ENCODE results near the gene LEPROT.
"Not testable (repeated sequence)": the region's sequence is repeated elsewhere in the genome, so short reads cannot be mapped to it uniquely, and the experiment has no call there.

LEPROT gene, protein sequence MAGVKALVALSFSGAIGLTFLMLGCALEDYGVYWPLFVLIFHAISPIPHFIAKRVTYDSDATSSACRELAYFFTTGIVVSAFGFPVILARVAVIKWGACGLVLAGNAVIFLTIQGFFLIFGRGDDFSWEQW

DNA sequence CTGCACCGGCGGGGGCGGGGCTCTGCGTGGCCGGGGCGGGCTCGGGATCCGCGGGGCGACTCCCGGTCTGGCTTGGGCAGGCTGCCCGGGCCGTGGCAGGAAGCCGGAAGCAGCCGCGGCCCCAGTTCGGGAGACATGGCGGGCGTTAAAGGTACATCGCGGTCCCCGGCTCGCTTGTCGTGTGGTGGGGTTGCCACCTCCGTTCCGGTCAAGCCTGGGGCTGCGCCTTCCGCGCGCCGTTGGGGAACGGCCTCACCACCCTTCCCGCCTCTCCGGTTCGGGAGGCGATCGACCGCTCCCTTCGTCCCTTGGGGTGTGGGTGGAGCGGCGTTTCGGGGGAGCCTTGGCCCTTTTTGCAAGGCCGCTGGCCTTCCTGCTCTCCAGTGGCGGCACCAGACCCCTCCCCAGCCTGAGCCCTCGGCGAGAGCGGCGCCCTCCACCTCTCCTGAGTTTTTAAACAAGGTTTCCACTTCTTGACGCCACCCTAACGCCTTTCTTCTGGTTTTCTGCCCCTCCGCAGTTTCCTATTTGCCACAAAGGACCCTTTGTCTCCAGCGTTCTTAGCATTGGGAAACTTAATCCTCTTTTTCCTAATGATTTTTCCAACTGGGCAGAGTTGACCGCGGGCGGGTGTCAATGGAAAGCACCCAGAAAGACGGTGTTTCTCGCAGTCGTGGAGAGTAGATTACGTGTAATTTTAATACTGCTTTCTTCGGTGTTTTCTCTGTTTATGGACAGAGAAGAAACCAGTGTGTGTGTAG is at the start of gene LEPROT, which contains the start of gene LEPR:
LEPROT (plus strand) TSS at position 79 of the 761 bp plus-strand sequence; CDS start at position 136, 57 bp downstream.
LEPR (plus strand) TSS at position 79 of the 761 bp plus-strand sequence. CDS start 144,898 bp downstream, outside the sequence.
- peak; percentile 71 for DNase-seq

DNA sequence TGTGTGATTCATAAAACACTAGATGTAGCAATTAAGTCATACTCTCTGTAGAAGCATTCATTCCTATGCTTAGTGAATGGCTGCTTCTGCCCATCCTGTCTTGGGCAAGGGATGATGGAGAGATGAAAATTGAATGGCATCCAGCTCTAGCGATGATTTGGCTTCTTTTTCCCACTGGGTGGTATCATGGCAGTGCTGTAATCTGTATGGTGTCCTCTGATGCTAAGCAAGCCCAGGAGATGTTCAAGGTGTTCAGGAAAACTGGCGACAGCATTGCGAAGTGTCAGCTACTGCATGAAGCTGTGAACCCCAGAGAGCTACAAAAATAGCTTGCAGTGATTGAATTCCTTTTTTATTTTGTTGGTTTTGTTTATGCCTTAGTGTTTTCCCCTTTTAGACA is 48.9 kb upstream of the LEPROT start:
- DNase-seq = no peak

GRCh38 chr1:65372557-65372956 is 47.9 kb upstream of the LEPROT start:
- DNase-seq = no peak

GRCh38 chr1:65377496-65378246 is 42.8 kb upstream of the LEPROT start:
- DNase-seq = no peak

DNA sequence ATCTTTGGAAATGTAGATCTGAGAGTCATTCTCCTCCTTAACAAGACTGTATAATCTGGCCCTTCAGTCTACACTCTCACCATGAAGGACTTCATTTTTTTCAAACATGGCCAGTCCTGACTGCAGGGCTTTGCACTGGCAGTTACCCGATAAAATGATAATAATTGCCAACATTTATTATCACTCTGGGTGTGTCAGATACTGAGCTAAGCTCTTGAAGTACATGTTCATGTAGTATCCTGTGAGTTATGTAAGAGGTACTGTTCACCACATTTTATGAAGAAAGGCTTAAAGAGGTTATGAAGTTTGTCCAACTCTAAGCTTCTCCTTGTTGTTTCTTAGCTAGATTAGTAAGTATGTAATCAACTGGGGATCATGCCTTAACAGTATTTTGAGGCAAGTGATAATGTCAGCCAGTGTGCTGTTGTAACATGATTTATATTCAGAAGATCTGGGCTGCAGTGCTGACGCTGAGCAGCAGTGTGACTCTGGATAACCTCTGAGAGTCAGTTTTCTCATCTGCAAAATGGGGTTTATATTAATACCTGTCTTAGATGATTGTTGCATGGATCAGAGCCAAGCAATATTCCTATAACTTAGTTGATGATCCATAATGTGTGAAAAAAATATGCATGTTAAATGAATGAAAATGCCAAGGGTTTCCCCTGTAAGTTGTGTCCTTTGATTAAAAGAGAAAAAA is 42.1 kb upstream of the LEPROT start:
- no peak for DNase-seq

- DNase-seq = not testable (repeated sequence)
These were observed 36.0 kb upstream of the LEPROT start for GRCh38 chr1:65384426-65384825.

DNA sequence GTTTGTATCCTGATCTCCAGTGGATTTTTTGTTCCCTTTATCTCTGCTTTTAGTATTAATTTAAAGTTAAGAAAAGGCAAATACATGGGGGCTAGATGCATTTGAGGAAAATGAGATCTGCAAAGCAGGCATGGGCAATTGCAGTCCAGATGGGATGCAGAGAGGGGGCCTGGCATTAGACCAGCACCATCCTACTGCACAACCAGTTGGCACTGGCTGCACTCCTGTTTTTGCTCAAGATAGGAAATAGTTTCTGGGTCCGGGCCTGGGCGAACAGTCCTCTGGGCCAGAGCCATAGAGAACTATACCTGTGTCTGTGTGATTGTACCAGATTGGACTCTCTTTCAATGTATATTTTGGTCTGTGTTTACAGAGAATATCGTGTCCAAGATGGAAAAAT is 34.0 kb upstream of the LEPROT start:
- DNase-seq = no peak

DNA sequence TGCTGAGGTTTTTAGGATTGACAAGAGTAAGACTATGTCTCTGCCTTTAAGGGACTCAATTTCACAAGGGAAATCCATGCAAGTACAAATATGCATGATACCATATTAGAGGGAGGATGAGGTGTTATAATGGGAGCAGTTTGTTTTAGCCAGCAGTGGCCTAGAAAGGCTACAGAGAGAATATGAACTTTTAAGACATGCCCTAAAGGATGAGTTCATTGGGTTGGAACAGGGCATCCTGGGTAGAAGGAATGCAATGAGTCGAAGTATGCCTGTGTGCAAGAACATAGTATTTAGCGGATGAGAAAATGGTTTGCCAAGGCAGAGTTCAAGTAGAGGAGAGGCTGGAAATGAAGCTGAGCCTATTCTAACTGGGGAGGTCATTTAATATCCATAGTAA is 32.6 kb upstream of the LEPROT start:
- no peak for DNase-seq

GRCh38 chr1:65388908-65389695 is 31.4 kb upstream of the LEPROT start:
- no peak for DNase-seq

DNA sequence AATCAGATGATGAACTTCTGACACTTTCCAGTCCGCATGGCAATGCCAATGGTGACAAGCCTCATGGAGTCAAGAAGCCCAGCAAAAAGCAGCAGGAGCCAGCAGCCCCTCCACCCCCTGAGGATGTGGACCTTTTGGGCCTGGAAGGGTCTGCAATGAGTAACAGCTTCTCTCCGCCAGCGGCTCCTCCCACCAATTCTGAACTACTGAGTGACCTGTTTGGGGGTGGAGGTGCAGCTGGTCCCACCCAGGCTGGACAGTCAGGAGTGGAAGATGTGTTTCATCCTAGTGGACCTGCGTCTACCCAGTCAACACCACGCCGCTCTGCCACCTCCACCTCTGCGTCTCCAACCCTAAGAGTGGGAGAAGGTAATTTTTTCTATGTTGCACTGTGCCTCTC is 28.0 kb upstream of the LEPROT start:
- no peak for DNase-seq

DNA sequence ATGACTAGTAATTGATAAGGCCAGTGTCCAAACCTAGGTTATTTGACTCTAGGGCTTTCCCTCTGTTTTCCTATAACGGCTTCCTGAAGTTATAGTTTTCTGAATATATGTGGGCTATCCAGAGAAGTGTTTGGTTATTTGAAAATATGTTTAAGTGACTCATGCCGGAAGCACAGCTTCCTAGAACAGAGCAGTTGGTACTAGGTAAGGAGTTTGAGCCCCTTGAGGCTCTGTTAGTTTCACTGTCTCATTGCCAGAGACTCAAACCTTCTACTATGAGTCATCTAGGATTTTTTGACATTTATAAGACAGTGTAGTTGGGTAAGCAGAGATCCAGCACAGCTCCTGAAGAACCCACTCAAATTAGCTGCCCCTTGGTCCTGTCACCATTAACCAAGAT is 27.1 kb upstream of the LEPROT start:
- DNase-seq = no peak

GRCh38 chr1:65393928-65394327 is 26.5 kb upstream of the LEPROT start:
- no peak for DNase-seq

GRCh38 chr1:65395887-65396612 is 24.4 kb upstream of the LEPROT start:
- no peak for DNase-seq

DNA sequence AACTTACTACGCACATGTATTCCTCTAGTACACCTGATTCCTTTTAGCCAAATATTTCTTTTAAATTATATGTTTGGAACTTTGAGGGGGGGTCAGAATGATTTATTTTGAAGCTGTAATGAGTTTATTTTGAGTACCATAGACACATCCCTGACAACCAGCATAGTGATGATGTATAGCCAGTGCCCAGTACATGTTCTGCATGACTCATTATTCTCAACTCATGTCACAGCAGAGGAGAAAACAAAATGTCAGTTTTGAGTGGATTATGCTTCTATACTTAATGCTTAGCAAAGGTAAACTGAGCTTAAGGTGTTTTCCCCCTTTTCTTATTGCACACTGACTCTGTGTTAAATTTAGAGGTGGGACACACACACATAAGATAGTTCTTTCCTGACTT is 22.4 kb upstream of the LEPROT start:
- no peak for DNase-seq

DNA sequence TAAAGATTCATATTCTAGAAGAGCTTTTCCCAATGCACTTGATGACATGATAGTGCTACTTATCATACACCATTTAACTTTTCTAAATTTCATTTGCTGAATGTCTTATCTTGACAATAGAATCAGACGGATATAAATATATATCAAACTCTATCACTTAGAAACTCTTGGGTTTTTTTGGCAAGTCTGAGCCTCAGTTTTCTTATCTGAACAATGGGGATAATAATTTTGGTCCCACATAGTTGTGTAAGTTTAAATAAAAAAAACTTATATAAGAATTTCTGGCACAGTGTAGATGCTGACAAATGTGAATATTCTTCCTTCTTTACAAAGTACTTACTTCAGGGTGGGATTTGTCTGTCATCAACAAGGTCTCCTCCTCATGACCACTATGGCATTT is 21.5 kb upstream of the LEPROT start:
- DNase-seq = no peak

GRCh38 chr1:65401612-65402011 is 18.9 kb upstream of the LEPROT start:
- DNase-seq = no peak

GRCh38 chr1:65404941-65405340 is 15.5 kb upstream of the LEPROT start:
- no peak for DNase-seq

- DNase-seq = no peak
These were observed 12.6 kb upstream of the LEPROT start for GRCh38 chr1:65407877-65408276.

- no peak for DNase-seq
These were observed 11.2 kb upstream of the LEPROT start for GRCh38 chr1:65409314-65409713.

DNA sequence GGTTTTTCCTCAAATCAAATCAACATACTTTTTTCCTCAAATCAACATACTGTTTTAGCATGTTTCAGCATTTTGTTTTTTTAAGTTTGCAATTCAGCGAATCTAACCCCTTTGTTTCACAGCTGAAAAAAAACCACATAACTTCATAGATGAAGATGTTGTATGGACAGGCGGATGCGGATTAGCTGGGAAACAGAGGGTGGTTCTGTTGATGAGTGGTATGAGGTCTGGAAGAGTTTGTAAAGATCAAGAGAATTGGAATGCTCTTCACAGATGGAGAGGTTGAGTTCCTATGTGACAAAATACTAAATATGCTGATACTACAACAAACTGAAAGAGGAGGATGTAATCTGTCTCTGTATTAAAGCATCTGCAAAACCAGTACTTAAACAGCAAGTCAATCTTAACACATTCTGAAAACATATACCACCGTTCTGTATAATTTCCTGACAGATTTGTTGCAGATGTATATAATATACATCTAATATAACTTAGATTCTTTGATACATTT is 10.6 kb upstream of the LEPROT start:
- no peak for DNase-seq

GRCh38 chr1:65412256-65412983 is 8.0 kb upstream of the LEPROT start:
- no peak for DNase-seq
